Upper lobe of right lung (tissue), 1 donor: Measurements from ENCODE around the gene ESRP2. TPM values are rescaled to one million over a fixed set of nuclear protein-coding genes. Genes with fewer than 3 reads are reported as not detected.

Source experiments
- ATAC-seq: fragments of 200-7000 bp; cut with Tn5 transposase; one replicate; pipeline ENCODE4 v1.9.1; 2020; ENCODE audit warnings: mild to moderate bottlenecking, moderate library complexity
- DNase-seq: peaks from one replicate; pipeline ENCODE4 v3.0.0-alpha.2; 2020
- H3K27ac ChIP-seq: fragments of 200-600 bp; one replicate; pipeline ENCODE4 v1.8.0; 2022
- H3K27me3 ChIP-seq: fragments of 200-600 bp; one replicate; pipeline ENCODE4 v1.8.0; 2022; ENCODE audit warnings: mild to moderate bottlenecking
- H3K36me3 ChIP-seq: fragments of 200-600 bp; one replicate; pipeline ENCODE4 v1.8.0; 2022
- H3K4me1 ChIP-seq: fragments of 200-600 bp; one replicate; pipeline ENCODE4 v1.8.0; 2022
- H3K4me3 ChIP-seq: fragments of 200-600 bp; one replicate; pipeline ENCODE4 v1.8.0; 2022; ENCODE audit warnings: mild to moderate bottlenecking
- H3K9me3 ChIP-seq: fragments of 200-600 bp; one replicate; pipeline ENCODE4 v1.8.0; 2022
- intact Hi-C: fragments of 100-400 bp; cut with DNase I; formaldehyde crosslinking; loops from one replicate; pipeline ENCODE4 v1.11.0; 2022
- long read RNA-seq: library from polyadenylated mRNA; unstranded; transcript quantifications from one replicate; pipeline ENCODE4 v2.0.0, GENCODE V29; 2021
- total RNA-seq: library from RNA; stranded (reverse); fragmentation: NEBNext Ultra II Directional; extraction: Animal tissue kit (Norgen Biotek cat#: 25700); gene quantifications from one replicate; pipeline ENCODE4 v1.2.1, GENCODE V29; 2021
- TF ChIP-seq, protein P1 (sequence below): fragments of 200-600 bp; IDR thresholded peaks from one replicate; pipeline ENCODE4 v1.8.0; 2022; ENCODE audit warnings: antibody characterized with exemption
- donor health status: DM: no; HTN: yes; CAD: no; lungs with severe emphysema.

Gene ESRP2
- 61.0 TPM for total RNA-seq
- long read RNA-seq, transcript ESRP2-202 (15 exons, 3,793 nt), result major isoform, 29 of 72 reads
- long read RNA-seq, partial matches to known transcripts, result 24 of 72 reads
- long read RNA-seq, other reads (novel, unspliced or antisense), result 18 of 72 reads

DNA sequence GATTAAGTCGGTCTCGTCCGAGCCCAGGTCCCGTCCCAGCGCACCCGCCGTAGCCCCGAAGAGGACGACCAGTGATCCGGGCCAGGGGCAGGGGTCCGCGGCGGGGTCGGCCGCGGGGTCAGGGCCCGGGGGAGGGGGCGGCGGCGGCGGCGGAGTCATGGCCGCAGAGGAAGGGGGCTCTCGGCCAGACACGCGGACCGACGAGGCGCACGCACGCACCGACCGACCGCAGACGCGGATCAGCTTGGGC is at the start of gene ESRP2:
Gene ESRP2, minus strand, starts transcription at position 241 of the 250 bp plus-strand sequence. Its CDS starts 82 bp downstream, at position 159.
- no peak for DNase-seq
- Histone ChIP-seq H3K4me3 (peak within 1 kb of the TSS; percentile 71), H3K36me3 (peaks cover 9% of the 10 kb centered on the region), H3K27me3 (no peaks in the 10 kb centered on the region), H3K4me1 (peaks cover 29% of the 10 kb centered on the region), H3K9me3 (no peaks in the 10 kb centered on the region), H3K27ac (peak within 1 kb of the TSS; percentile 93)
- intact Hi-C loops, result loop anchor here (10.0 kb wide), 1 partner anchor 151 kb away; the partner anchor contains the start of gene NFATC3
- TF ChIP-seq, protein P1, sequence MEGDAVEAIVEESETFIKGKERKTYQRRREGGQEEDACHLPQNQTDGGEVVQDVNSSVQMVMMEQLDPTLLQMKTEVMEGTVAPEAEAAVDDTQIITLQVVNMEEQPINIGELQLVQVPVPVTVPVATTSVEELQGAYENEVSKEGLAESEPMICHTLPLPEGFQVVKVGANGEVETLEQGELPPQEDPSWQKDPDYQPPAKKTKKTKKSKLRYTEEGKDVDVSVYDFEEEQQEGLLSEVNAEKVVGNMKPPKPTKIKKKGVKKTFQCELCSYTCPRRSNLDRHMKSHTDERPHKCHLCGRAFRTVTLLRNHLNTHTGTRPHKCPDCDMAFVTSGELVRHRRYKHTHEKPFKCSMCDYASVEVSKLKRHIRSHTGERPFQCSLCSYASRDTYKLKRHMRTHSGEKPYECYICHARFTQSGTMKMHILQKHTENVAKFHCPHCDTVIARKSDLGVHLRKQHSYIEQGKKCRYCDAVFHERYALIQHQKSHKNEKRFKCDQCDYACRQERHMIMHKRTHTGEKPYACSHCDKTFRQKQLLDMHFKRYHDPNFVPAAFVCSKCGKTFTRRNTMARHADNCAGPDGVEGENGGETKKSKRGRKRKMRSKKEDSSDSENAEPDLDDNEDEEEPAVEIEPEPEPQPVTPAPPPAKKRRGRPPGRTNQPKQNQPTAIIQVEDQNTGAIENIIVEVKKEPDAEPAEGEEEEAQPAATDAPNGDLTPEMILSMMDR, result no peak
- ATAC-seq, result no peak

DNA sequence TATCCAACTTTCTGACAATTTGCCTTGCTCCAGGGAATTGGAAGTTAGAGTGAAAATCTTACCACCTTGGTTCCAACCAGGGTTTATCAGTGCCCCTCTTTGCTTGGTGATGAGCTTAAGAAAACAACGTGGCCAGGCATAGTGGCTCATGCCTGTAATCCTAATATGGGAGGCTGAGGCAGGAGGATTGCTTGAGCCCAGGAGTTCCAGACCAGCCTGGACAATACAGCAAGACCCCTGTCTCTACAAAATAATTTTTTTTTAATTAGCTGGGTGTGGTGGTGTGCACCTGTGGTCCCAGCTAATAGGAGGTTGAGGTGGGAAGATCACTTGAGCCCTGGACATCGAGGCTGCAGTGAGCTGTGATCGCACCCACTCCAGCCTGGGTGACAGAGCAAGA is 49.8 kb upstream of the ESRP2 start:
- intact Hi-C loops, result no loop called here
- H3K4me1 ChIP-seq, result peaks cover 70% of the 10 kb centered on the region
- H3K36me3 ChIP-seq, result peaks cover 24% of the 10 kb centered on the region
- ATAC-seq, result no peak
- H3K27me3 ChIP-seq, result no peaks in the 10 kb centered on the region
- no peak overlapping the region for H3K4me3 ChIP-seq
- H3K9me3 ChIP-seq, result no peaks in the 10 kb centered on the region
- H3K27ac ChIP-seq, result peak overlapping the region; percentile 51
- DNase-seq, result no peak
- TF ChIP-seq, protein P1, result no peak

DNA sequence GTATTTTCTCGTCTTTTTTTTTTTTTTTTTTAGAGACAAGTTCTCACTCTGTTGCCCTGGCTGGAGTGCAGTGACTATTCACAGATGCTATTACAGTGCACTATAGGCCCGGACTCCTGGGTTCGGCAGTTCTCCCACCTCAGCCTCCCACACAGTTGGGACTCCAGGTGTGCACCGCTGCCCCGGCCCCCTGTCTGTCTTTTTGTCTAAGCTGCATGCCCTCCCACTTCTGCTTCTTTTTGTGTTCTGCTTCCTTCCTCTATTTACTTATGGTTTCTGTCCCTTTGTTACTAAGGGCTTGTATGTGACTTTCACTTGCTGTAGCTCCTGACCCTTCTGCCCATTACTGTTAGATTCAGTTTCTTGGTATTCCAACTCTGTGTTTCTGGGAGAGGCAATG is 48.9 kb upstream of the ESRP2 start:
- Histone ChIP-seq H3K9me3 (no peaks in the 10 kb centered on the region), H3K36me3 (peaks cover 22% of the 10 kb centered on the region), H3K27ac (peak overlapping the region; percentile 51), H3K27me3 (no peaks in the 10 kb centered on the region), H3K4me1 (peaks cover 70% of the 10 kb centered on the region), H3K4me3 (no peak overlapping the region)
- intact Hi-C loops, result no loop called here
- peak; percentile 48 for ATAC-seq
- TF ChIP-seq, protein P1, result no peak
- no peak for DNase-seq

DNA sequence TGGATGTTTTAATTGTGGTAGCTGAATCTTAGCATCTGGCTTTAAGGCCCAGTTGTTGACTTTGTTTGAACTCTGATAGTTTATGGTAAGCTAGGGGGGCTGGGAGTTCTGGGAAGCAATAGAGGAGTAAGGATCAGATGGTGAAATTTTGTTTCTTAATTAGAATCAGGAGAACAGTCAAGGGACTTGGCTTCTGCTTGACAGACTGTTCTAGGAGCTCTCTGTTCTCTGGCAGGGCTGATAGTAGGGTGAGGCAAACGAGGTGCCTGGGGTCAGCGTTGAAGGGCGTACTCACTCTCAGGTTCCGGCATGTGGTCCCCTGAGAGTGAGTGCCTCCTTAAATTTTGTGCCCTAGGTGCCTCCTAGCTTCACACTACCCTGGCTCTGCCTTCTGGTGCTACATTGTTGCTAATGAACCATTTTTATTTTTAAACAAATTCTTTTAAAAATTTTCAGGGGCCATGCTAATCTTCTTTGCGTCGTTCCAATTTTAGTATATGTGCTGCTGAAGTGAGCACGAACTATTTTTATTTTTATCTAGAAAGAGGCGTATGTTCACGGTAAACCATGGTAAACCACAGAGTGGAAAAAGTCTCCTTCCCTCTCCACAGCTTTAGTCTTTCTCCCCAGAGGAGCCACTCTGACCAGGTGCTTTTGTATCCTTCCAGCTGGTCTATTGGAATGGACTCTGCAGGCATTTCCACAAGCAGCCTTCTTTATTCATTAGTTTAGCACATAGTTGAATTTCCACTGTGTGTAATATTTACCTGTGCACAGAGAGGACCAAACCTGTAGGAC is 48.1 kb upstream of the ESRP2 start:
- Histone ChIP-seq H3K4me3 (no peak overlapping the region), H3K9me3 (no peaks in the 10 kb centered on the region), H3K27me3 (no peaks in the 10 kb centered on the region), H3K4me1 (peaks cover 62% of the 10 kb centered on the region), H3K36me3 (peaks cover 22% of the 10 kb centered on the region), H3K27ac (peak overlapping the region; percentile 51)
- TF ChIP-seq, protein P1, result no peak
- DNase-seq, result no peak
- intact Hi-C loops, result no loop called here
- peak; percentile 67 for ATAC-seq

DNA sequence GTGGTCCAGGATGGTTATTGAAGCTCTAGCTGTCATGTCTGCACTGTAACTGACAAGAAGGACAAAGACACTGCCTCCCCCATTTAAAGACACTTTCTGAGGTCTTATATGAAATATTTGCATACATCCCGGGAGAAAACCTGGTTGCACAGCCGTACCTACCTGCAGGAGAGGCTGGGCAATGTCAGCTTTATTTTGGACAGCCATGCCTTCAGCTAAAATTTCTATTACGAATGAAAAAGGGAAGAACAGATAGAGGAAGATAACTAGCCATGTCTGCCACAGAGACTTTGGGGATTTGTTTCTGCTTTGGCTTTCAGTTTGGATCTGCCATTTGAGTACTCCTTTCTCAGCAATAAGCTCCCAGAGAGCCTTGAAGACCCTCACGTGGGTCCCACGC is 47.4 kb upstream of the ESRP2 start:
- peaks cover 56% of the 10 kb centered on the region for H3K4me1 ChIP-seq

More for the DNA sequence above, 47.4 kb upstream of the ESRP2 start:
- no peak for ATAC-seq
- Histone ChIP-seq H3K27ac (peak overlapping the region; percentile 51), H3K36me3 (peaks cover 22% of the 10 kb centered on the region), H3K4me3 (no peak overlapping the region), H3K27me3 (no peaks in the 10 kb centered on the region), H3K9me3 (no peaks in the 10 kb centered on the region)
- no peak for DNase-seq
- intact Hi-C loops, result no loop called here
- TF ChIP-seq, protein P1, result no peak
